Memory B cell (primary cell): ENCODE results near the gene MLLT3.

ENCODE experiments used
- ATAC-seq: fragments of 150-1000 bp; cut with Tn5 transposase; 2 replicates; pipeline ENCODE4 v1.10.0; 2021; ENCODE audit warnings: low read depth, mild to moderate bottlenecking, moderate library complexity
- DNase-seq, 2 donors: peaks; one replicate each; pipeline ENCODE4 v3.0.0; 2022; ENCODE audit warnings: low spot score in 2 of 2
- H3K27ac Mint-ChIP-seq: one replicate; pipeline ENCODE4 v1.8.0; 2022; ENCODE audit warnings: mild to moderate bottlenecking, moderate library complexity, mixed read lengths
- H3K27me3 Mint-ChIP-seq: one replicate; pipeline ENCODE4 v1.8.0; 2022; ENCODE audit warnings: mixed read lengths
- H3K36me3 Mint-ChIP-seq: one replicate; pipeline ENCODE4 v1.8.0; 2022; ENCODE audit warnings: mild to moderate bottlenecking, mixed read lengths
- H3K4me1 Mint-ChIP-seq: one replicate; pipeline ENCODE4 v1.8.0; 2022; ENCODE audit warnings: mixed read lengths
- H3K4me3 Mint-ChIP-seq: one replicate; pipeline ENCODE4 v1.8.0; 2022; ENCODE audit warnings: mild to moderate bottlenecking, moderate library complexity, mixed read lengths
- H3K9me3 Mint-ChIP-seq: one replicate; pipeline ENCODE4 v1.8.0; 2022; ENCODE audit warnings: mixed read lengths

Gene MLLT3

DNA sequence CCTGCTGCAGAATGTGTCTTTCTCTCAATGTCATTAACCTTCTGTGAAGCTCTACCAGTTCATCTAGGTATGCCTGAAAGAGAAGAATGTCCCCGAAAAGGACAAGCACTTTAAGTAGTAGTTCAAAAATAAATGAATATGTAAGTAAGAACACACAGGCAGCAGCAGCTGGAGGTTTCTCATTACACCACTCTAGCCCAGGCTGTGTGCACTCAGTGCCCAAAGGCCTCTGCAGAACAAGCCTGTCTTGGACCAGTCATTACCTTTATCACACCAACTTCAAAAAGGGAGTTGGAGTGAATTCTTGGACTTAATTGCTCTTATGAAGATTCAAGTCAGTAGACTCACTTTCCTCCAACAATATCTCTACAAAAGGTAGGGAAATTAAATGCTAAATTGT, 268.8 kb downstream of the MLLT3 start:
- ATAC-seq (no peak), DNase-seq (no peak)
- H3K27me3 Mint-ChIP-seq, result no peaks in the 10 kb centered on the region
- H3K27ac Mint-ChIP-seq, result no peak overlapping the region
- no peaks in the 10 kb centered on the region for H3K36me3 Mint-ChIP-seq
- no peak overlapping the region for H3K4me3 Mint-ChIP-seq
- H3K9me3 Mint-ChIP-seq, result no peaks in the 10 kb centered on the region
- H3K4me1 Mint-ChIP-seq, result no peaks in the 10 kb centered on the region

DNA sequence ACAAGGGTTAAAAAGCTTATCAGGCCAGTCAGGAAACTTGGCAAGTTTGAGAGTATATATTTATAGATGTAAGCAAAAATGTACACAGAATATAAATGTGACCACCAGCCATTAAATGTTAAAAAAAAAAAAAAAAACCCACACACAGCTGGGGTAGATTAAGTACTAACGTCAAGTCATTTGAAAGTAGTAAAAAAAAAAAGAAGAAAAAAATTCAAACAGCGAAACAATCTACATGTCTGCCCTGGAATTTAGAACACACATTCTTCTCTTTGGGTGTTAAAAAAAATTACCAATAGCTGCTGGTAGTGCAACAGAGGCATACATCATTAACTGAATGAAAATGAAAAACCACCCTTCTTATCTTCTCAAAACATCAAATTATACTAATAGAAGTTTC, 269.7 kb downstream of the MLLT3 start:
- Mint-ChIP-seq H3K27me3 (no peaks in the 10 kb centered on the region), H3K27ac (no peak overlapping the region), H3K4me1 (no peaks in the 10 kb centered on the region), H3K36me3 (no peaks in the 10 kb centered on the region), H3K9me3 (no peaks in the 10 kb centered on the region), H3K4me3 (no peak overlapping the region)
- ATAC-seq, result no peak
- DNase-seq, result no peak

DNA sequence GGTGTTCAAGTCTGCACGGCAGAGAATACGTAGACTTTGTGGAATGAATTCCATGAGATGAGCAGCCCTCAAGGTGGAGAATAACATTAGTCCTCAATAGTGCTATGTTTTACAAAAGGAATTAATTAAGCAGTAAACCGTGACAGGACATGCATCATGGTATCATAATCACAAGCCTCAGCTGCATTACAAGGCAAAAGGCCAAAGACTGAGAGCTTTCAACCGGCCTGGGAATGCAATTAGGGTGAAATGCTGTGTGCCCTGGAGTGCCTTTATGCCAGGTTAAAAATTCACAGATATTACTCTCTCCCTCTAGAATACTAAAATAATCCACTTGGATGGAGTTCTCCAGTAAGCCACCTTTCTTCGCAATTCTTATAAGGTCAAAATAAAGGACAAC, 270.6 kb downstream of the MLLT3 start:
- no peaks in the 10 kb centered on the region for H3K4me1 Mint-ChIP-seq
- no peak for ATAC-seq

DNA sequence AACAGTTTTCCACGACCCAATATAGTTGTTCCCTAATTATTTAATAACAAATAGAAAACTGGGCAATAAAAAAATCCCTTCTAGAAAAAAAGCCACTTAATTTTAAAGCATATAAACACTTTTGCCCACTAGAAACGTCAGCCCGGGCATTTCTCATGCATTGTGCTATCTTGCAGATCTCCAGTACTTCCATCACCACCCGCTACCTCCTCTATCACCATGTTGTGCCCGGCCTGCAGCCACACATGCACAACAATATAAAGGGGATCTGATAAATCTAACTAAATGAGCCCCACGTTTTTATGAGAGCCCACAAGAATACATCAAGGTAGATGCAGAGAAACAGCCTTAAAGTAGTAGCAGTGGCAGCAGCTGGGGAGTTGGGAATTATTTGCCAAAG, 272.7 kb downstream of the MLLT3 start:
- H3K4me3 Mint-ChIP-seq, result no peak overlapping the region
- DNase-seq, result no peak
- peaks cover 2% of the 10 kb centered on the region for H3K36me3 Mint-ChIP-seq
- no peak for ATAC-seq
- no peaks in the 10 kb centered on the region for H3K9me3 Mint-ChIP-seq
- H3K27ac Mint-ChIP-seq, result no peak overlapping the region
- H3K27me3 Mint-ChIP-seq, result no peaks in the 10 kb centered on the region
- H3K4me1 Mint-ChIP-seq, result no peaks in the 10 kb centered on the region

More for the DNA sequence above, 270.6 kb downstream of the MLLT3 start:
- no peaks in the 10 kb centered on the region for H3K9me3 Mint-ChIP-seq
- no peak overlapping the region for H3K27ac Mint-ChIP-seq
- no peaks in the 10 kb centered on the region for H3K27me3 Mint-ChIP-seq
- no peaks in the 10 kb centered on the region for H3K36me3 Mint-ChIP-seq
- DNase-seq, result no peak
- no peak overlapping the region for H3K4me3 Mint-ChIP-seq

DNA sequence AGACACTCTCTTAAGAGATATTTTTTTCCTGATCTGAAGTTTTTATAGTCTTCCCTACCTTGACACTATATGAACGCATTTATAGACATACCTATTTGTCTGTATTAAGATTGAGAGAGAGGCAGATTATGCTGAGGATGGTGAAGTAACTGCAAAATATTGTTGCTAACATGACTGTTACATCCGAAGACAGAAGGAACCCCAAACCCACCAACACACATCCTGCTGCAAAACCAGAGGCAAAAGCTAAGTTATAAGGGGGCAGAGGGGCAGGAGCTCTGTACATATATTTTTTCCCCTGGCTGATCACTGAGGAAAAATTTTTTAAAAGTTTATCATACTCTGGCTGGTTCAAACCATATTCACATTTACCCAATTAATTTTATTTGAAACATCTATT, 279.0 kb downstream of the MLLT3 start:
- H3K27ac Mint-ChIP-seq, result no peak overlapping the region
- DNase-seq, result no peak
- peaks cover 2% of the 10 kb centered on the region for H3K36me3 Mint-ChIP-seq
- H3K4me3 Mint-ChIP-seq, result no peak overlapping the region
- ATAC-seq, result no peak
- H3K4me1 Mint-ChIP-seq, result no peaks in the 10 kb centered on the region
- no peaks in the 10 kb centered on the region for H3K9me3 Mint-ChIP-seq
- H3K27me3 Mint-ChIP-seq, result no peaks in the 10 kb centered on the region

DNA sequence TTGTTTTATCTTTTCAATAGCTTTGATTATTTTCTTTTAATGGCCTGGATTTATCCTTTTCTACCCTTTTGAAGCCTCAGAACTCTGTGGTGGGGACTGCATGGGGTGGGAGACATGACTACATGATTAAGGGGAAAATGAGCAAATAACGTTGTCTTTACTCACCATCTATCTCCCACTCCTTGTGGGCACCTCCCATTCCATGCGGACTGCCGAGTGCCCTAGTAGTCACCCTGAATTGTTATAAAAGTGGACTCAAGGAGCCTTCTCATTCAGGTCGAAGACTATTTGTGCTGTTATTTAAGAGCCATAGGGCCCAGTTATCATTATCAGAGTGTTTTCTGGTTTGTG, 281.8 kb downstream of the MLLT3 start:
- no peaks in the 10 kb centered on the region for H3K4me1 Mint-ChIP-seq
- no peaks in the 10 kb centered on the region for H3K9me3 Mint-ChIP-seq
- no peak for ATAC-seq
- H3K4me3 Mint-ChIP-seq, result no peak overlapping the region
- peaks cover 2% of the 10 kb centered on the region for H3K27me3 Mint-ChIP-seq
- H3K36me3 Mint-ChIP-seq, result no peaks in the 10 kb centered on the region
- DNase-seq, result no peak
- no peak overlapping the region for H3K27ac Mint-ChIP-seq

DNA sequence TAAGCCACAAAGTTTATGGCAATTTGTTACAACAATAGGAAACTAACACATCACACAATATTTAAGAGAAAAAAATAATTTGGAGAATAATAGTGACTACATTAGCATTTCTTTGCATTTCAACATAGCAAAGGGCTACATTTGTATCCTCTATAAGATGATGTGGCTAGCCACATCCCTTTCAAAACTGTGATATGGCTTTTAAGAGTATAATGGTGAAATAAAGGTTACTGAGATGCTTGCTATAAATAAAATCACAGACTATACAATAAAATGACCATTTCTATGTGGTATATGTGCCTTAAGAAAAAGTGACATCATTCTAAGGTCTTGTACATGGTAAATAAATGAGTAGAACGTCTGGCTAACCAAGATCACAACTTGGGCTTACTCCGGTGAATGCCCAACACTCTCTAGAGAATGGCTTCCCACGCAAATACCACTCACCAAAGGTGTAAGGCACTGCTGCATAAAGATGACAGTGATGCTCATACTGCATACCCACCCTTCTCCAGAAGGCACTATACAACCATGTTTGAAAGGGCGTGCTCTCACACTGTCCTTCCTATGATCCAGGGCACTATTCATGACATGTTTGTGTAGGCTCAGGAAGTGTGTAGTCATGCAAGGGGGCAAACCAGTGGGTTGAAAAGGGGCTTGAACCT, 286.5 kb downstream of the MLLT3 start:
- Mint-ChIP-seq H3K4me3 (no peak overlapping the region), H3K9me3 (no peaks in the 10 kb centered on the region), H3K4me1 (no peaks in the 10 kb centered on the region), H3K36me3 (no peaks in the 10 kb centered on the region), H3K27ac (no peak overlapping the region), H3K27me3 (peaks cover 4% of the 10 kb centered on the region)
- no peak for DNase-seq
- ATAC-seq, result no peak

DNA sequence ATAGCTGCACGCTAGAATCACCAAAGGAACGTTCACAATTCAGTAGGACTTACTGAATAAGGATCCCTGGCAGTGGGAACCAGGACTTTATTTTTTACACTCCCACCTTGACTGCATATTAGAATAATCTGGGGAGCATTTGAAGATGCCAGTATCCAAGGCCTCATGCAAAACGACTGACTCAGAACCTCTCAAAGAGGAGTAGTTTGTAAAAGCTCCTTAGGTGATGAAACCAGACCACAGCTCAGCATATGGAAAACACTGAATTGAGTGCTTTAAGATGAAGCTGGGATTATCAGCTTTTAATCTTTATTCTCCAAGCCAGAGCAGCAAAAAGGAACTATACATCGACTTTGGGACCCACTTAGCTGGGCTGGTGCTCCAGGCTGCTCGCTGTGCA, 288.3 kb downstream of the MLLT3 start:
- Mint-ChIP-seq H3K4me1 (no peaks in the 10 kb centered on the region), H3K27ac (no peak overlapping the region), H3K36me3 (no peaks in the 10 kb centered on the region), H3K27me3 (peaks cover 4% of the 10 kb centered on the region), H3K9me3 (no peaks in the 10 kb centered on the region), H3K4me3 (no peak overlapping the region)
- DNase-seq, result no peak
- no peak for ATAC-seq

DNA sequence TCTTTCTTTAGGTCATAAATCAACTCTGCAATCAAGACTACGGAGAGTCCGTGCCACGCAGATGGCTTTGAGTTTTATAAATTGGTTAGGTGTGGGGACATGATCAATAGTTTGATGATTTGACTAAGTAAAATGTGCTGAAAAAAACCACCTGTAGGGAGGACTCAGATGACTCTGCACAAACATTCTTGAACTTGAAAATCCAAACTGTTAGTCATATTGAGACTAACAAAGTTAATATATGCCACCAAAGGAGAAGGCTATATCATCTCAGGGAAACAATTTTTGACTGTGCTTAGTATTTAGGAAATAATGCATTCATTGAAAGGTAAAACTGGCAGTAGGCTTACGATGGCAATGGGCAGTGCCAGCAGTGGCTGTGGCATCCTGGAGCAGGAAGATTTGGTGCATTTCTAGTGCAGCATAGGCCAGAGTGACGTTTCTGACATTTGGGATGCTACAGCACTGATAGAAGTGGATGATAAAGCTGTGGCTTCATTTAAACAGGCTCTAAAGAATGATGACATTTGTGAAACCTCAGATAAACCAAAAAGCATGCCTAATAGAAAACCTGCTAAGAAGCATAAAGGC, 291.1 kb downstream of the MLLT3 start:
- Mint-ChIP-seq H3K27me3 (peaks cover 4% of the 10 kb centered on the region), H3K4me1 (no peaks in the 10 kb centered on the region), H3K36me3 (no peaks in the 10 kb centered on the region), H3K9me3 (no peaks in the 10 kb centered on the region), H3K4me3 (no peak overlapping the region), H3K27ac (no peak overlapping the region)
- no peak for DNase-seq
- ATAC-seq, result no peak

DNA sequence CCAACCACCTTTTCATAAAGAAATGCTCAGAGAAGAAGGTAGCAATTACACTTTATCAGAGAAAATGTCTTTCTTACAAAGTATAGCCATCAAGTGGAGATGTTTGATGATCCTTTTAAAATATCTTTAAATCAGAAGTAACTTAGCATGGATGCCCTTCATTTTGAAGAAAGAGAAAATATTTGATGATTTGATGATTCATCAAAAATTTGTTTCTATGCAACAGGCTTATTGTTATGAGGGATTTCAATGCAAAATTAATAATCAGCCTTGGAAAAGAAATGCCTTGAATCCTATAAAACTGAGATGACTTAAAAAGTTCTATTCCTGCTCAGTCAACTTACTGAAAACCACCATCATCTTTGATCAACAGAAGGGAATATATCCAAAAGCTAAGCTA, 291.6 kb downstream of the MLLT3 start:
- no peak for ATAC-seq
- Mint-ChIP-seq H3K9me3 (no peaks in the 10 kb centered on the region), H3K27me3 (peaks cover 4% of the 10 kb centered on the region), H3K27ac (no peak overlapping the region), H3K4me3 (no peak overlapping the region), H3K36me3 (no peaks in the 10 kb centered on the region), H3K4me1 (no peaks in the 10 kb centered on the region)
- no peak for DNase-seq

DNA sequence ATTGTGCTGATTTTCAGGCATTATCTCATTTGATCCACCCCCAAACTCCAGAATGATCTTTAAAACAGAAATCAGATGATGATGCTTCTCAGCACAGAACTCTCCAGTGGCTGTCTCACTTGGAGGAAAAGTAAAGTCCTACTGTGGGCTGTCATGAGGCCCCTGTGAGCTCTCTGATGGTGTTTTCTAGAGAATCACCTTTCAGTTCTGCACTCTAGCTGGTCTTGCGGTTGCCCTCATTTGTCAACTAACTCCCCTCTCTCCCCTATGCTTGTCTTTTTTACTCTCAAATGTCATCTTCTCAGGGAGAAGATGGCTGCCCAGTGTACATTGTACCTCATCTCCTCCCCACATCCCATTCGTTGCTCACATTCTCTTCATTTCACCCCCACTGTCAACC, 295.8 kb downstream of the MLLT3 start:
- Mint-ChIP-seq H3K4me3 (no peak overlapping the region), H3K27ac (no peak overlapping the region), H3K36me3 (no peaks in the 10 kb centered on the region), H3K4me1 (no peaks in the 10 kb centered on the region), H3K27me3 (peaks cover 3% of the 10 kb centered on the region), H3K9me3 (no peaks in the 10 kb centered on the region)
- ATAC-seq (no peak), DNase-seq (no peak)

DNA sequence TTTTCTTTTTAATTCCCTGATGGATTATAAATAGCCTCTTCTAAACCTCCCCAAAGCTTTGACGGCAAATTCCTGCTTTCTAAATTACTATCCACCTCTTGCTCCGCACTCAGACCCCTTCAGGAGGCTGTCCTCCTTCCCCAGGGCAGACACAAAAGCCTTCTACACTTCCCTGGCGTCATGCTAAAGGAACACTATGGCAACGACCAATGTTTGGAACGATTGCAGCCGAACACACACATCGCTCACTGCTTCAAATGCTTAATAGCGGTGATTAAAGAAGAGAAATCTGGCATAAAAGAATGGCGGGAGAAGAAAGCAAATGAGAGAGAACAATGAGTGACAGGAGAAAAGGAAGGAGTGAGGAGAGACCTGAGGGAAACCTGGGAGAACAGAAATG, 297.3 kb downstream of the MLLT3 start:
- DNase-seq, result no peak
- Mint-ChIP-seq H3K36me3 (no peaks in the 10 kb centered on the region), H3K4me3 (no peak overlapping the region), H3K27me3 (peaks cover 2% of the 10 kb centered on the region), H3K27ac (no peak overlapping the region), H3K4me1 (no peaks in the 10 kb centered on the region), H3K9me3 (no peaks in the 10 kb centered on the region)
- ATAC-seq, result no peak

DNA sequence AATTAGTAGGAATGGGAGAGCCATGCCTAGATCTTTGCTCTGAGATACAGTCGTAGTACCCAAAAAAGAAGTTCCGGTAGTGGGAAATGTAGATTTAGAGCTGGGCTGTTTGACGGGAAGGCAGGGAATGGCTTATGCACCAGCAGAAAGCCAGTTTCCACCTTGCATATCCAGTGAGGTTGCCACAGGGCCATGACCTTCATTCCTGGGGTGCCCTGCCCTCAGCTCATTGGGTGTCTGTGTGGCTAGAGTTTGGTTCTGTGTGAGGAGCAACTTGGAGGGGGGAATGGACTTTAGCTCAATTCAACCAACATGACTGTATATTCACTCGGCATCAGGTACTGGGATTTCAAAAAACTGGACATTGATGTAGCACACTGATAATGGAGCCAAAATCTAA, 300.1 kb downstream of the MLLT3 start:
- Mint-ChIP-seq H3K27me3 (peaks cover 2% of the 10 kb centered on the region), H3K27ac (no peak overlapping the region), H3K9me3 (no peaks in the 10 kb centered on the region)

DNA sequence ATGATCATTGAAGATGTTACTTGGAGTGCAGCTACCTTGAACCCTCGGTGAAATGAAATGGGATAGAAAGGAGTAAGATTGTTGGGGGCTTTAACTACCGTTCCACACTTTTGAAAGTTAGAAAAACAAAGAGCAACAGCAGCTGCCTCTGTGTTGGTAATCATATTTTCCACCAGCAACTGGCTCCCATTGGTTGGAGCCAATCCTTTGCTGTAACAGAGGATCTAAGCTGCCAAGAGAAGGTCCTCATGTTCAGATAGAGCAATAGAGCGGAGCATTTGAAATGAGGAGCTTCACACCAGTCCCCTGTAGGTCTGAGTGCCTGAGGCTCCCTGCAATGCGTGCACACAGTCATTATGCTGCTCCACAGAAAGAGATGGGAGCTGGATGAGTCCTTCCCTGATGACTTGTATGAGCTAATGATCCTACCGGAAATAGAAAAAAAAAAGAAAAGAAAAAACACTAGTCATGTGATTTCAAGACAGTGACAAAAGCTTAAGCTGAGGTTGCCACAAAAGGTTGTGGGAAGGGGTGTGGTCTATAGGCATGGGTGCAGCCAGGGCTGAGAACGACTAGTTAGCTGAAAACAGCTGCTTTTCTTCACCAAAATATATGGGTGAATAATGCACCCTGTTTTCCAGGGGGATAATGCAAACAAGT, 300.7 kb downstream of the MLLT3 start:
- no peaks in the 10 kb centered on the region for H3K9me3 Mint-ChIP-seq
- ATAC-seq, result no peak
- H3K4me3 Mint-ChIP-seq, result no peak overlapping the region
- no peaks in the 10 kb centered on the region for H3K4me1 Mint-ChIP-seq
- no peak for DNase-seq
- no peak overlapping the region for H3K27ac Mint-ChIP-seq
- no peaks in the 10 kb centered on the region for H3K36me3 Mint-ChIP-seq
- H3K27me3 Mint-ChIP-seq, result no peaks in the 10 kb centered on the region

More for the DNA sequence above, 300.1 kb downstream of the MLLT3 start:
- Mint-ChIP-seq H3K4me3 (no peak overlapping the region), H3K36me3 (no peaks in the 10 kb centered on the region), H3K4me1 (no peaks in the 10 kb centered on the region)
- no peak for ATAC-seq
- DNase-seq, result no peak

DNA sequence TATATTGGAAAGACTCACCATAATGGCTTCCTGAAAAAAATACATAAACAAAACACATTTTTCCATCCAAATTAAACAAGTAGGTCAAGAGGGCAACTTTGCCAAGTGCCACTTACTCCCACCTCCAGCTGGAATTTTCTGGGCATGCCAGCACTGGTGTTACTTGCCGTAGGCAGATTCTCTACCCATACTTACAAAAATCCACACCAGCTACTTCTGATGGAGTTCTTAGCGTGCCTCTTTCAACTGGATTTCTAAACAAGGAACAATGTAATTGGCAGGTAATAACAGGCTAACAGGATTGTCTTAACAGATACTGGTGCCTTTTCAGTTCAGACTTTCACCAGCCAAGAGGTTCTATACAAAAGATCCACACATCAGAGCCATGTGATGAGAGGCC, 301.4 kb downstream of the MLLT3 start:
- Mint-ChIP-seq H3K36me3 (no peaks in the 10 kb centered on the region), H3K4me1 (no peaks in the 10 kb centered on the region), H3K9me3 (no peaks in the 10 kb centered on the region), H3K27me3 (no peaks in the 10 kb centered on the region), H3K4me3 (no peak overlapping the region), H3K27ac (no peak overlapping the region)
- DNase-seq, result no peak
- ATAC-seq, result no peak
